Lower lobe of right lung (tissue), 2 donors: Measurements from ENCODE around the gene SLC49A3. TPM values are rescaled to one million over a fixed set of nuclear protein-coding genes. Genes with fewer than 3 reads are reported as not detected.
"Not testable (repeated sequence)": the region's sequence is repeated elsewhere in the genome, so short reads cannot be mapped to it uniquely, and the experiment has no call there.

Experiments used
- ATAC-seq, 2 donors: fragments of 200-7000 bp; cut with Tn5 transposase; one replicate each; pipeline ENCODE4 v1.9.1; 2020 to 2022; ENCODE audit warnings: mild to moderate bottlenecking in 2 of 2, moderate library complexity in 2 of 2
- DNase-seq: peaks from one replicate; pipeline ENCODE4 v3.0.0-alpha.2; 2020
- H3K27ac ChIP-seq: fragments of 200-600 bp; one replicate; pipeline ENCODE4 v1.8.0; 2022
- H3K27me3 ChIP-seq: fragments of 200-600 bp; one replicate; pipeline ENCODE4 v1.8.0; 2022; ENCODE audit warnings: low read depth
- H3K36me3 ChIP-seq: fragments of 200-600 bp; one replicate; pipeline ENCODE4 v1.8.0; 2022; ENCODE audit warnings: mild to moderate bottlenecking
- H3K4me1 ChIP-seq: fragments of 200-600 bp; one replicate; pipeline ENCODE4 v1.8.0; 2022
- H3K4me3 ChIP-seq: fragments of 200-600 bp; one replicate; pipeline ENCODE4 v1.8.0; 2022; ENCODE audit warnings: mild to moderate bottlenecking
- H3K9me3 ChIP-seq: fragments of 200-600 bp; one replicate; pipeline ENCODE4 v1.8.0; 2022
- CTCF ChIP-seq: fragments of 200-600 bp; IDR thresholded peaks from one replicate; pipeline ENCODE4 v1.8.0; 2022; ENCODE audit warnings: antibody characterized with exemption, mild to moderate bottlenecking
- intact Hi-C: fragments of 100-400 bp; cut with DNase I; formaldehyde crosslinking; loops from one replicate; pipeline ENCODE4 v1.11.0; 2022
- long read RNA-seq: library from polyadenylated mRNA; unstranded; transcript quantifications from one replicate; pipeline ENCODE4 v2.0.0, GENCODE V29; 2021
- total RNA-seq: library from RNA; stranded (reverse); fragmentation: NEBNext Ultra II Directional; extraction: Animal tissue kit (Norgen Biotek cat#: 25700); gene quantifications from one replicate; pipeline ENCODE4 v1.2.1, GENCODE V29; 2021
- donor health status: DM: no; HTN: yes; CAD: no; lungs with severe emphysema.

The SLC49A3 gene
- total RNA-seq: 31.5 TPM
- long read RNA-seq, transcript SLC49A3-203 (10 exons, 1,826 nt): minor isoform, 5 of 53 reads
- long read RNA-seq, transcript SLC49A3-201 (10 exons, 2,123 nt): major isoform, 12 of 53 reads
- long read RNA-seq, partial matches to known transcripts: 8 of 53 reads
- long read RNA-seq, other reads (novel, unspliced or antisense): 27 of 53 reads

GRCh38 chr4:688854-689681 is at the start of gene SLC49A3:
TSS of gene SLC49A3 (minus strand) at chr4:689151. CDS start at chr4:689127, 24 bp downstream.
- no peak for DNase-seq
- Histone ChIP-seq H3K9me3 (no peaks in the 10 kb centered on the region), H3K27ac (peak within 1 kb of the TSS; percentile 87), H3K36me3 (no peaks in the 10 kb centered on the region), H3K27me3 (no peaks in the 10 kb centered on the region), H3K4me1 (peaks cover 35% of the 10 kb centered on the region), H3K4me3 (peak within 1 kb of the TSS; percentile 68)
- peak; percentile 28 to 53 for ATAC-seq
- intact Hi-C loops: no loop called here
- TF ChIP-seq CTCF: no peak

- peaks cover 86% of the 10 kb centered on the region for H3K36me3 ChIP-seq
- not testable (repeated sequence) for ATAC-seq, DNase-seq
Observed at GRCh38 chr4:736561-736960, 47.6 kb upstream of the SLC49A3 start.

GRCh38 chr4:735583-735982 is 46.6 kb upstream of the SLC49A3 start:
- no peak for ATAC-seq
- intact Hi-C loops: no loop called here
- no peak overlapping the region for H3K27ac ChIP-seq

More at GRCh38 chr4:736561-736960, 47.6 kb upstream of the SLC49A3 start:
- H3K4me3 ChIP-seq, intact Hi-C loops, H3K9me3 ChIP-seq, H3K27ac ChIP-seq, H3K27me3 ChIP-seq, H3K4me1 ChIP-seq: not testable (repeated sequence)

GRCh38 chr4:734951-735350 is 46.0 kb upstream of the SLC49A3 start:
- H3K4me1 ChIP-seq: no peaks in the 10 kb centered on the region
- intact Hi-C loops: no loop called here
- no peak overlapping the region for H3K4me3 ChIP-seq
- no peak for DNase-seq
- peaks cover 86% of the 10 kb centered on the region for H3K36me3 ChIP-seq
- no peak overlapping the region for H3K27ac ChIP-seq
- TF ChIP-seq CTCF: no peak
- H3K27me3 ChIP-seq: no peaks in the 10 kb centered on the region
- no peaks in the 10 kb centered on the region for H3K9me3 ChIP-seq
- no peak for ATAC-seq

More at GRCh38 chr4:735583-735982, 46.6 kb upstream of the SLC49A3 start:
- TF ChIP-seq CTCF: no peak
- no peak for DNase-seq
- Histone ChIP-seq H3K9me3 (no peaks in the 10 kb centered on the region), H3K27me3 (no peaks in the 10 kb centered on the region), H3K36me3 (peaks cover 86% of the 10 kb centered on the region), H3K4me1 (no peaks in the 10 kb centered on the region), H3K4me3 (no peak overlapping the region)

GRCh38 chr4:734075-734474 is 45.1 kb upstream of the SLC49A3 start:
- H3K9me3 ChIP-seq: no peaks in the 10 kb centered on the region
- no peak overlapping the region for H3K27ac ChIP-seq
- H3K4me1 ChIP-seq: no peaks in the 10 kb centered on the region
- intact Hi-C loops: no loop called here
- no peak for DNase-seq
- no peak for TF ChIP-seq CTCF
- H3K36me3 ChIP-seq: peaks cover 83% of the 10 kb centered on the region
- H3K27me3 ChIP-seq: no peaks in the 10 kb centered on the region
- H3K4me3 ChIP-seq: no peak overlapping the region
- no peak for ATAC-seq

- no peak for DNase-seq
- no peak for ATAC-seq
- Histone ChIP-seq H3K9me3 (no peaks in the 10 kb centered on the region), H3K4me3 (no peak overlapping the region), H3K36me3 (peaks cover 79% of the 10 kb centered on the region), H3K4me1 (no peaks in the 10 kb centered on the region), H3K27me3 (no peaks in the 10 kb centered on the region), H3K27ac (no peak overlapping the region)
- no peak for TF ChIP-seq CTCF
- intact Hi-C loops: no loop called here
Observed at GRCh38 chr4:733631-733980, 44.7 kb upstream of the SLC49A3 start.
